SH-SY5Y (cell line): ENCODE results near the gene FNDC8.

ENCODE experiments used
- GATA2 ChIP-seq: IDR thresholded peaks from 2 replicates; pipeline ENCODE4 v1.6.1; 2011; ENCODE audit warnings: mild to moderate bottlenecking, low read depth, low read length
- GATA3 ChIP-seq: IDR thresholded peaks from 2 replicates; pipeline ENCODE4 v1.6.1; 2011; ENCODE audit warnings: low read depth, mild to moderate bottlenecking, low read length, moderate library complexity

GRCh38 chr17:35088881-35089585 is 32.4 kb upstream of the FNDC8 start:
- no peak for TF ChIP-seq GATA2
- no peak for TF ChIP-seq GATA3
